HEK293T (cell line): ENCODE data around the gene SERPINA3.
"Not testable (repeated sequence)": the region's sequence is repeated elsewhere in the genome, so short reads cannot be mapped to it uniquely, and the experiment has no call there.

Source experiments
- CTCF ChIA-PET: fragments of 350-600 bp; formaldehyde crosslinking; extraction: SDS; loops from one replicate; lab custom pipeline; 2021; ENCODE audit warnings: antibody characterized with exemption, inconsistent platforms; lab: Yijun Ruan, JAX
- POLR2A ChIA-PET: fragments of 350-600 bp; formaldehyde crosslinking; extraction: SDS; loops from one replicate; lab custom pipeline; 2020; ENCODE audit warnings: antibody characterized with exemption, inconsistent platforms; lab: Yijun Ruan, JAX
- DNase-seq: peaks from one replicate; pipeline ENCODE4 v3.0.0; 2012; ENCODE audit warnings: mixed read lengths; ENCODE audit errors: extremely low spot score
- ARNT ChIP-seq: fragments of 450-650 bp; IDR thresholded peaks from 2 replicates; pipeline ENCODE4 v1.6.1; 2017; ENCODE audit warnings: mild to moderate bottlenecking
- BHLHE40 ChIP-seq: fragments of 450-650 bp; IDR thresholded peaks from 2 replicates; pipeline ENCODE4 v1.6.1; 2016; ENCODE audit warnings: mild to moderate bottlenecking, moderate library complexity, borderline replicate concordance
- CTBP1 ChIP-seq: fragments of 450-650 bp; IDR thresholded peaks from 2 replicates; pipeline ENCODE4 v1.6.1; 2016; ENCODE audit warnings: borderline replicate concordance
- ELF4 ChIP-seq: fragments of 450-650 bp; IDR thresholded peaks from 2 replicates; pipeline ENCODE4 v1.6.1; 2017; ENCODE audit warnings: antibody characterized with exemption
- FOXA1 ChIP-seq: fragments of 450-650 bp; IDR thresholded peaks from 2 replicates; pipeline ENCODE4 v1.6.1; 2016; ENCODE audit warnings: mild to moderate bottlenecking
- FOXK2 ChIP-seq: fragments of 450-650 bp; IDR thresholded peaks from 2 replicates; pipeline ENCODE4 v1.6.1; 2016; ENCODE audit warnings: mild to moderate bottlenecking
- HDGF ChIP-seq: fragments of 450-650 bp; IDR thresholded peaks from 2 replicates; pipeline ENCODE4 v1.6.1; 2017; ENCODE audit warnings: antibody characterized with exemption, borderline replicate concordance
- L3MBTL2 ChIP-seq: fragments of 450-650 bp; conservative IDR thresholded peaks from 2 replicates; pipeline ENCODE4 v1.6.1; 2016; ENCODE audit warnings: mild to moderate bottlenecking
- LEF1 ChIP-seq: fragments of 450-650 bp; IDR thresholded peaks from 2 replicates; pipeline ENCODE4 v1.6.1; 2017; ENCODE audit warnings: mild to moderate bottlenecking, borderline replicate concordance
- NFRKB ChIP-seq: fragments of 450-650 bp; IDR thresholded peaks from 2 replicates; pipeline ENCODE4 v1.6.1; 2016; ENCODE audit warnings: mild to moderate bottlenecking, moderate library complexity
- SP1 ChIP-seq: fragments of 450-650 bp; IDR thresholded peaks from 2 replicates; pipeline ENCODE4 v1.6.1; 2017
- SUZ12 ChIP-seq: fragments of 450-650 bp; IDR thresholded peaks from 2 replicates; pipeline ENCODE4 v1.6.1; 2016; ENCODE audit warnings: mild to moderate bottlenecking
- TARDBP ChIP-seq: fragments of 450-650 bp; IDR thresholded peaks from 2 replicates; pipeline ENCODE4 v1.6.1; 2016
- ZNF384 ChIP-seq: fragments of 450-650 bp; IDR thresholded peaks from 2 replicates; pipeline ENCODE4 v1.6.1; 2016
- TF ChIP-seq, protein P1 (sequence below): fragments of 450-650 bp; IDR thresholded peaks from 2 replicates; pipeline ENCODE4 v1.6.1; 2016

The SERPINA3 gene

GRCh38 chr14:94636744-94637412 lies 24.7 kb downstream of the SERPINA3 start:
- DNase-seq = no peak
- TF ChIP-seq FOXK2 (no peak), L3MBTL2 (no peak), NFRKB (no peak), SUZ12 (no peak), CTBP1 (no peak), HDGF (no peak)
- POLR2A ChIA-PET = no interaction called here
- CTCF ChIA-PET = interaction anchor here (0.6 to 0.8 kb wide), 3 partner anchors 18 to 113 kb away, joined by 3 read pairs; no protein-coding TSS in a partner anchor

- POLR2A ChIA-PET, DNase-seq, CTCF ChIA-PET: not testable (repeated sequence)
These were observed 25.6 kb downstream of the SERPINA3 start for GRCh38 chr14:94637814-94638213.

DNA sequence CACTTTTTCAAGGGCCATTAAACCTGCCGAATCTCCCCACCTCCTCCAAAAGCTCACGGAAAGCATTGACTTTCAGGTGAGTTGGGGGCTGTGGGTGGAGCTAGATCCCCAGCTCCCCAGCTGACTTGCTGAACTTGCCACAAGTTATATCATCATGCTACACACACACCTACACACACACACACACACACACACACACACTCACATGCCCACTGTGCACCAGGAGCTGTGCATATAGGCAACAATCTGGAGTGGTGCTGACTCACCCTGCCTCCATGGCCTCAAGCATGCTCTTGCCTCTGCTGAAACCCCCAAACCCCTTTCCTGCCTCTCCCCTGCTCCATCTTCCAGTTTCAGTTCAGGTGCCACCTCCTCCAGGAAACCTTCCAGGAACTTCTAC lies 26.1 kb downstream of the SERPINA3 start:
- POLR2A ChIA-PET = no interaction called here
- TF ChIP-seq LEF1 (no peak), SUZ12 (no peak), HDGF (no peak), L3MBTL2 (no peak), SP1 (no peak), TARDBP (no peak), FOXA1 (no peak), CTBP1 (no peak), NFRKB (no peak), ZNF384 (no peak), ELF4 (no peak), ARNT (no peak), FOXK2 (no peak), BHLHE40 (no peak)
- TF ChIP-seq, protein P1, sequence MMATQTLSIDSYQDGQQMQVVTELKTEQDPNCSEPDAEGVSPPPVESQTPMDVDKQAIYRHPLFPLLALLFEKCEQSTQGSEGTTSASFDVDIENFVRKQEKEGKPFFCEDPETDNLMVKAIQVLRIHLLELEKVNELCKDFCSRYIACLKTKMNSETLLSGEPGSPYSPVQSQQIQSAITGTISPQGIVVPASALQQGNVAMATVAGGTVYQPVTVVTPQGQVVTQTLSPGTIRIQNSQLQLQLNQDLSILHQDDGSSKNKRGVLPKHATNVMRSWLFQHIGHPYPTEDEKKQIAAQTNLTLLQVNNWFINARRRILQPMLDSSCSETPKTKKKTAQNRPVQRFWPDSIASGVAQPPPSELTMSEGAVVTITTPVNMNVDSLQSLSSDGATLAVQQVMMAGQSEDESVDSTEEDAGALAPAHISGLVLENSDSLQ = no peak
- CTCF ChIA-PET = no interaction called here
- DNase-seq = no peak

DNA sequence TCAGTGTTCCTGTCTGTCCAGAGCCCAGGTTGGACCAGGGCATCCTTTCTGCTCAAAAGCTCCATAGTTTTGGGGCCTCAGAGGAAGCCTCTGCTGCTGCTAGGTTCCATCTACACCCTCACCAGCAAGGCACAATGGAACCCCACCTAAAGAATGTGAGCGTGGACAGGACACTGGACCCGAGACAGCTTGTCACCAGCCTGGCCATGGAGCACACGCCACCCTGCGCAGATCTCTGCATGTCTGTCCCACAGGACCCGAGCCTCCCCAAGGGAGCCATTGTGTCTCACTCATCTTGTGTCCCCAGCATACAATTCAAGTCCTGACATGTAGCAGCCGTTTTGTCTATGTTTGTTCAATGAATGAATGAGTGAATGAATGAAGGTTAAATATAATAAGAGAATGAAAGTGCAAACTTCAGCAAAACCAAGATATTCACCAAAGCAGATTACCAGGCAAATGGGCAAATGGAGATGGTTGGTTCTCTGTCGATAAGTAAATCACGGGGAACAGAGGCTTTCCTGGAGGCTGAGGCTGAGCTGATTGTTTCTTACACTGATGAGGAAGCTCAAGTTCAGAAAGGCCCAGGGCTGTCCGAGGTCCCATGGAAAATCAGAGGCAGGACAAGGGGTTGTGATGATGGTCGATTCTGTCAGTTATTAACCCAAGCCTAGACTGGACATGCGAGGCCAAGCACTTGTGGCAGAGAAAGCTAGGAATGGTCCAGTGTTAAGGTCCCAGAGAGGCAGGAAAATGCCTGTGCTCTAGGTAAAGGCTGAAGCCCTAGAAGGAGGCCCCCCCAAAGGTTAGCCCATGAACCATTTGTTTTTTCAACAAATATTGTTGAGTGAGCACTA lies 27.0 kb downstream of the SERPINA3 start:
- POLR2A ChIA-PET = interaction anchor here (1.5 kb wide), 1 partner anchor 39 kb away, joined by 4 read pairs; no protein-coding TSS in a partner anchor
- no peak for DNase-seq
- TF ChIP-seq, protein P1 = no peak
- CTCF ChIA-PET = no interaction called here

DNA sequence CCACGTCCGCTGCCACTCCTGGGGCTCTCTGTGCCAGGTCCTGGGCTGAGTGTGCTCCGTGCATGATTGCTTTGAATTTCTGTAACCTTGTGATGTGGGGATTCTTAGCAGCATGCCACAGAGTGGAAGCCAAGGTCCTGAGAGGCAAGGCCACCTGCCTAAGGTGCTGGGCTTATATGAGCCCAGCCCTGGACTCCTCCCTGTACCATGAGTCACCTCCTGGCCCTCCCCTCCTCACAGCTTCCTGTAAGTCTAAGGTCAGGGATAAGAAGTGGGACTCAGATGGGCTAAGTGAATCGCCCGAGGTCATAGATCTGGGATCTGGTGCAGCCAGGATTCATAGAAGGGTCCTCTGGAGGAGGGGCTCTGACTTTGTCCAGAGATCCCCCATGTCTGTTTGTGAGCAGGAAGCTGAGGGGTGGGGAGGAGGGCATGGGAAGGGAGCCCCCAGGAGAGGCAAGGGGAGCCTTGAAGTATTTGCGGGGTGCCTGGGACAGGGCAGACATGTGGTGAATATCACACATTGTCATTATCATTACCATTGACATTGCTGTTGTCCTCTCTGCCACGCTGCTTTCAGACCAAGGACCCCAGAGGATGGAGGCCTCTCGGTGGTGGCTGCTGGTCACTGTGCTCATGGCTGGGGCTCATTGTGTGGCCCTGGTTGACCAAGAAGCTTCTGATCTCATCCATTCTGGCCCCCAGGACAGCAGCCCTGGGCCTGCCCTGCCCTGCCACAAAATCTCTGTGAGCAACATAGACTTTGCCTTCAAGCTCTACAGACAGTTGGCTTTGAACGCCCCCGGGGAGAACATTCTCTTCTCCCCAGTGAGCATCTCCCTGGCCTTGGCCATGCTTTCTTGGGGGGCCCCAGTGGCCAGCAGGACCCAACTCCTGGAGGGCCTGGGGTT lies 28.8 kb downstream of the SERPINA3 start:
- CTCF ChIA-PET = no interaction called here
- no peak for TF ChIP-seq HDGF
- no peak for DNase-seq
- POLR2A ChIA-PET = interaction anchor here (1.5 kb wide), 1 partner anchor 40 kb away, joined by 4 read pairs; no protein-coding TSS in a partner anchor

DNA sequence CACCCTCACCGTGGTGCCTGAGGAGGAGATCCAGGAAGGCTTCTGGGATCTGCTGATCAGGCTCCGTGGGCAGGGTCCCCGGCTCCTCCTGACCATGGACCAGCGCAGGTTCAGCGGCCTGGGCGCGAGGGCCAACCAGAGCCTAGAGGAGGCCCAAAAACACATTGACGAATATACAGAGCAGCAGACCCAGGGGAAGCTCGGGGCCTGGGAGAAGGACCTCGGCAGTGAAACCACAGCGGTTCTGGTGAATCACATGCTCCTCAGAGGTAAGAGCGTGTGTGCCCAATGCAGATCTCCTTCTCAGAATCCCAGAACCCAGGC lies 29.4 kb downstream of the SERPINA3 start:
- ChIA-PET CTCF (no interaction called here), POLR2A (no interaction called here)
- no peak for DNase-seq
- TF ChIP-seq LEF1 (no peak), FOXA1 (no peak), CTBP1 (no peak), NFRKB (no peak), ARNT (no peak), FOXK2 (no peak), L3MBTL2 (no peak), SUZ12 (no peak), TARDBP (no peak), HDGF (no peak)
